Peyer's patch (tissue), 4 donors: Measurements from ENCODE around the gene PWWP2B.
"Not testable (repeated sequence)": the region's sequence is repeated elsewhere in the genome, so short reads cannot be mapped to it uniquely, and the experiment has no call there.

Experiments
- CTCF ChIP-seq, 6 experiments: fragments of 450-650 bp in 4 of 6; fragments of 200-600 bp in 2 of 6; sonication (generic) in 1 of 6; IDR thresholded peaks; one replicate each; pipeline ENCODE4 v1.5.1; 2017 to 2019; ENCODE audit warnings: antibody characterized with exemption in 6 of 6, mild to moderate bottlenecking in 3 of 6, moderate library complexity in 1 of 6
- POLR2A ChIP-seq, 2 donors: fragments of 450-650 bp; IDR thresholded peaks; one replicate each; pipeline ENCODE4 v1.5.1; 2017; ENCODE audit warnings: antibody characterized with exemption in 2 of 2, mild to moderate bottlenecking in 2 of 2, moderate library complexity in 2 of 2

GRCh38 chr10:132380986-132381385 lies 16.0 kb upstream of the PWWP2B start:
- TF ChIP-seq POLR2A, CTCF (IDR thresholded peaks at IDR 0.05): not testable (repeated sequence)
